ENCODE data around the gene HDX.
"Not testable (repeated sequence)": the region's sequence is repeated elsewhere in the genome, so short reads cannot be mapped to it uniquely, and the experiment has no call there.

HDX gene

DNA sequence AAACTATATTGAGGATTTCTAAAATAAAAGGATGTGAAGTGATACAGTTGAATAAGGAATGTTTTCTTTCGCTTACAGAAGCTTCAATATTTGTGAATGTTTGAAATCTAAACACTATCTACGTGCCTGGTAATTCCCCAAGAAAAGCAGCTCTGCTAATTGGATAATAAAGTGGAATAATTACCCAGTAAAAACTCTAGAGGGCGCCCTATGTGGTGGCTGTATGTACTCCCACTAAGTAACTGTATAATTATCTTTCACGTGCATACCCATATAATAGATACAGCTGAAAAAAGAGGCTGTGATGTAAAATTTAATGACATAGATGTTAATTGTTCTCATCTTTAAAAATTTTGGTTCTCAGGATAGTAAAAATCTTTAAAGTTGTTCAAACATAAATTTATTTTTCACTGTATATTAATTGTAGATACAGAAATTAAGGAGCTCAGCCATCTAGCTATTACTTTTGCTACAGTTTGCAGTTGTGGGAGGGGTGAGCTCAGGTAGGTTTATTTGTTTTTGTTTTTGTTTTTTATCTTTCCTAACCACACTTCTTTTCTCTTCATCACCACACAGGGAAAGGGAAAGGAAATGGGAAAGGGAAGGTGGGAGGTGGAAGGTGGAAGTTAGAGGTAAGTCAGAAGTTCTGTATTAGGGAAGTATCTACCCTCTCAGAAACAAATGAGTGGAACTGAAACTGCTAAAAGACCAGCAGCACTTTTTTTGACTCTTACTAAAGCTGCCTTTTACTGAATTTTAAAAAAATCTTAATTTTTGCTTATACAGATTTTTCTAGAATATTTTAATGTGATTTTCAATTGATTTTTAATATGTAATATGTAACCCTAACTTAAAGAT lies 162.5 kb downstream of the HDX start:
- peak; percentile 21 to 48 for DNase-seq

DNA sequence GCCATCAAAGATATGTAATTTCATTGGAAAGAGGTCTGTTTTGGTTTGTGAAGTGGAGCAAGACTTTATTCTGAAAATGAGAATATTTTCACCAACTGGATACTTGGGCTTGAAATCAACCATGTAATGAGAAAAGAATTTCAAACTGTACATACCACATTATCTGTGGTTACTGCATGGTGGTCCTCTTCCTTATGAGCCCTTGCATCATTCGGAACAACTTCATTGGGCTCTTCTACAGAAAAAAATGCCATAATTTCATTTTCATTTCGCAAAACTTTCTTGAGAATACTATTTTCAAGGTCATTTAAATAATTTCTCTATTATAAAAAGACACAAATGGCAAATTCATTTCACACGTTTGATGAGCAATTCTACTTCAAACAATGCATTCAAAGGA lies 165.6 kb downstream of the HDX start:
- DNase-seq = no peak

DNA sequence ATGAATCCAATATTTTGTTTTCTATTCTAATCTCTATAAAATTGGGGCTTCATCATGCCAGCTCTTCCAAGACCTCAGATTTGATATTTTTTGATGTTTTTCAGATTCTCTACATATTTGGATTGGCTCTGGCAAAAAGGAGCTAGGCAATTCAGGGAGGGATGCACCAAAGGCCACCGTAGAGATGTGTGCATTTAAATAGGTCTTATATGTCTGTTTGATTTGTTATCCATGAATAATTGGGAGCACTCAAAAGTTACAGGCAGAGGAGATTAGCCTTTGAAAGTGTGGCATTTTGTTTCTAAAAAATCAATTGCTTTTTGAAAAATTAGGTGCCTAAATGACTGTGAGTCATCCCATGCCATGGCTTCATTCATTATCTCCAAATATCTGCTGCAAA lies 167.1 kb downstream of the HDX start:
- no peak for DNase-seq

DNA sequence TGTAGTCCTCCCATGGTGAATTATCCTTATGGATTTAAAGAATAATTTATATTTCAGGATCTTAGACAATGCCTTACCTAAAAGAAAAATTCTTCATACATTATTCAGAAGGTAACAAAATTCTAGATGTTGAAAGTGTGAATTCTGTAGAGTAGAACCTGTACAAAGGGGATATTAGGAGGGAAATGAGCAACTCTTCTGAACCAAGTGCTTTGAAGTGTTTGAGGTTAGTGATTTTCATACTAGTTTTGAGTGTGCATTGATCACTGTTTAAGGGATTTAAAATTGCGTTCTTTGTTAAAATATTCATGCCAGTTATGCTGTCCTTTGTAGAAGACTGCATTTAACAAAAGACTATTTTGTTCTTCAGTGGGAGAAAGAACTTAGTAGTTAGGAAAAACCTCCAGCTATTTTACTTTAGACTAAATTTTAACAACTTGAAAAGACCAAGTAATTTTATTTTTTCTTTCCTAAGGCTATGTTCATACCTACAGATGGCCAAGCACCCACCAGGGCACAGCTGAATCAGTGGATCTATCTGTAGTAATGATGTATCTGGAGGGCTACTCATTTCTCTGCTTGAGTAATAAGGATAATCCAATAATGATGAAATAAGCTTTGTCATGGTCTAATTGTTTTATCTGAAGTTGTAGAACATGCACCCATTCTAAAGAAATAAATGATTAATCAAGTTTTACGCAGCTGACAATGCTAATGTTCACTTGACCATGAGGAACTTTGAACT lies 180.0 kb downstream of the HDX start:
- DNase-seq = no peak

DNA sequence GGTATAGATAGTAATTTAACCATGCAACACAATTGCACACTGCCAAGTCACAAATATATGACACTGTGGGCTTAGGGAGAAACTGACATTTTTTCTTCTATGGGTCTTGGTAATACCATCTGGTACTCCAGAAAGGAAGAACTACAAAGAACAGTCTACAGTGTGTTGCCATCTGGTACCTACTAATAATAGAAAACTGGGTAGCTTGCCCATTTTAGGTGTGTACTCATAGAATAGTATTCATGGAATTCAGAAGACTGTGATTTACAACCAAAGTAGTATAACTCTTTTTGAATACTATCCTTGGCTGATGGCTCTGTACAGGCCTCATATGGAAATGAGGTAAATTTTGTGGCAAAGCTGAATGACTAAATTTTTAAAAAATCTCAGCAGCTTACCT lies 181.6 kb downstream of the HDX start:
- DNase-seq = peak in 1 of 2 experiments; percentile 66

DNA sequence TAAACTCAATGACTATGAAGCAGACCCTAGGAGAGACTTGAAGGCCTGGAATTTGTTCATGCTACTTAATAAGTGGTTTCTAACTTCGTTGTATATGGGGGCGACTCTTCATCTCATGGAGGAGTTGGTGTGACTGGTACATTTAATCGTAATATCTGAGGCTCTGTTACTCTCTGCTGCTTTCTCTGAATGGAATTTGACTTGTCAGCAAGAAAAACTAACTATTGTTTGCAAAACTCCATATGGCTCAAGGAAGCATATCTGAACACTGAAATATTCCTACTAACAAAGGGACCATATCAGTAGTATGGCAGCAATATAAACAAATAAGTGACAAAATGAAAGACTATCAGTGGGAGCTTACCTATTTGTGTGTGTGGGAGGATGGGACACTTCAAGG lies 182.2 kb downstream of the HDX start:
- DNase-seq = no peak

DNA sequence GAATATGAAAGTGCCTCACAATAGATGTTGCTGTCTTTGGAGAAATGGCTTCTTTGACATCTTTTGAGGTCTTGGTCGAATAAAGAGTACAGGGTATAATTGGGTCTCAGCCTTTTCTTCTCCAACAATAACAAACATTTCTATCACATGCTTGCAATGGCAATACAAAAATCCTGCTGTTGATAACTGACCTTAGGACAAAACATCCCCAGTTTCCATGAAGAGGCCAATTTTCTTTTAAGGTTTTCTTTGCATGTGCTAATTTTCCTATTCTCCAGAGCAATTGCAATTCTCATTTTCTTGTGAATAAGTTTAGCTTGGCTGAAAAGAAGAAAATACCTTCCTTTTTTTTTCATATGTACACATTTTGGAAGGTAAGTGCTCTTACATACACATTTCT lies 183.6 kb downstream of the HDX start:
- no peak for DNase-seq

DNA sequence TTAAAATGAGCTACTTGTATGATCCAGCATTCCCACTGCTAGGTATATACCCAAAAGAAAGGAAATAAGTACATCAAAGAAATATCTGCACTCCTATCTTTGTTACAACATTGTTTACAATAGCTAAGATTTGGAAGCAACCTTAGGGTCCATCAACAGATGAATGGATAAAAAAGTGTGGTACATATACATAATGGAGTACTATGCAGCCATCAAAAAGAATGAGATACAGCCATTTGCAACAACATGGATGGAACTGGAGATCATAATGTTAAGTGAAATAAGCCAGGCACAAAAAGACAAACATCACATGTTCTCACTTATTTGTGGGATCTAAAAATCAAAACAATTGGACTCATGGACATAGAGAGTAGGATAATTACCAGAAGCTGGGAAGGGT lies 186.3 kb downstream of the HDX start:
- DNase-seq = not testable (repeated sequence)

All from NCI-H524 (cell line).